ENCODE measurements around the gene PTPRD. TPM values are rescaled to one million over a fixed set of nuclear protein-coding genes. Genes with fewer than 3 reads are reported as not detected.

The PTPRD gene
- total RNA-seq, 3 donors from 2014 or later, result 2.9 to 5.4 (median 3.6) TPM

GRCh38 chr9:8680157-8680556 is 1932.6 kb downstream of the PTPRD start:
- no peak for DNase-seq (ENCODE audit: low spot score in 2 of 2)
- TF ChIP-seq POLR2AphosphoS5 (IDR thresholded peaks at IDR 0.05) (no peak), POLR2A (IDR thresholded peaks at IDR 0.05) (no peak)
- TF ChIP-seq, protein P1, sequence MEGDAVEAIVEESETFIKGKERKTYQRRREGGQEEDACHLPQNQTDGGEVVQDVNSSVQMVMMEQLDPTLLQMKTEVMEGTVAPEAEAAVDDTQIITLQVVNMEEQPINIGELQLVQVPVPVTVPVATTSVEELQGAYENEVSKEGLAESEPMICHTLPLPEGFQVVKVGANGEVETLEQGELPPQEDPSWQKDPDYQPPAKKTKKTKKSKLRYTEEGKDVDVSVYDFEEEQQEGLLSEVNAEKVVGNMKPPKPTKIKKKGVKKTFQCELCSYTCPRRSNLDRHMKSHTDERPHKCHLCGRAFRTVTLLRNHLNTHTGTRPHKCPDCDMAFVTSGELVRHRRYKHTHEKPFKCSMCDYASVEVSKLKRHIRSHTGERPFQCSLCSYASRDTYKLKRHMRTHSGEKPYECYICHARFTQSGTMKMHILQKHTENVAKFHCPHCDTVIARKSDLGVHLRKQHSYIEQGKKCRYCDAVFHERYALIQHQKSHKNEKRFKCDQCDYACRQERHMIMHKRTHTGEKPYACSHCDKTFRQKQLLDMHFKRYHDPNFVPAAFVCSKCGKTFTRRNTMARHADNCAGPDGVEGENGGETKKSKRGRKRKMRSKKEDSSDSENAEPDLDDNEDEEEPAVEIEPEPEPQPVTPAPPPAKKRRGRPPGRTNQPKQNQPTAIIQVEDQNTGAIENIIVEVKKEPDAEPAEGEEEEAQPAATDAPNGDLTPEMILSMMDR (IDR thresholded peaks at IDR 0.05), result no peak
- Histone ChIP-seq H3K36me3 (no peaks in the 10 kb centered on the region), H3K4me1 (no peaks in the 10 kb centered on the region), H3K4me3 (no peak overlapping the region), H3K27ac (no peak overlapping the region), H3K9me3 (no peaks in the 10 kb centered on the region), H3K27me3 (no peaks in the 10 kb centered on the region)
- intact Hi-C loops (cut with DNase I; ENCODE audit: low total_unique reads), result no loop called here

- no peak for TF ChIP-seq POLR2A (IDR thresholded peaks at IDR 0.05)
- TF ChIP-seq, protein P1 (IDR thresholded peaks at IDR 0.05), result no peak
- no peak for TF ChIP-seq POLR2AphosphoS5 (IDR thresholded peaks at IDR 0.05)
- DNase-seq (ENCODE audit: low spot score in 2 of 2), result no peak
- no peaks in the 10 kb centered on the region for H3K4me1 ChIP-seq
- no peaks in the 10 kb centered on the region for H3K36me3 ChIP-seq
- H3K9me3 ChIP-seq, result no peaks in the 10 kb centered on the region
- intact Hi-C loops (cut with DNase I; ENCODE audit: low total_unique reads), result no loop called here
- no peak overlapping the region for H3K27ac ChIP-seq
- no peaks in the 10 kb centered on the region for H3K27me3 ChIP-seq
- no peak overlapping the region for H3K4me3 ChIP-seq
These were observed 1933.4 kb downstream of the PTPRD start for GRCh38 chr9:8679371-8679822.

- intact Hi-C loops (cut with DNase I; ENCODE audit: low total_unique reads), result no loop called here
These were observed 1935.1 kb downstream of the PTPRD start for GRCh38 chr9:8677741-8678140.

GRCh38 chr9:8674536-8674935 is 1938.3 kb downstream of the PTPRD start:
- no peak for TF ChIP-seq POLR2AphosphoS5 (IDR thresholded peaks at IDR 0.05)
- TF ChIP-seq POLR2A (IDR thresholded peaks at IDR 0.05), result no peak
- TF ChIP-seq, protein P1 (IDR thresholded peaks at IDR 0.05), result no peak
- intact Hi-C loops (cut with DNase I; ENCODE audit: low total_unique reads), result no loop called here
- no peaks in the 10 kb centered on the region for H3K36me3 ChIP-seq
- H3K27me3 ChIP-seq, result no peaks in the 10 kb centered on the region
- no peak for DNase-seq (ENCODE audit: low spot score in 2 of 2)
- H3K27ac ChIP-seq, result no peak overlapping the region
- H3K9me3 ChIP-seq, result no peaks in the 10 kb centered on the region
- no peak overlapping the region for H3K4me3 ChIP-seq
- H3K4me1 ChIP-seq, result no peaks in the 10 kb centered on the region

More at GRCh38 chr9:8677741-8678140, 1935.1 kb downstream of the PTPRD start:
- no peaks in the 10 kb centered on the region for H3K27me3 ChIP-seq
- no peak overlapping the region for H3K27ac ChIP-seq
- no peak overlapping the region for H3K4me3 ChIP-seq
- no peak for TF ChIP-seq POLR2AphosphoS5 (IDR thresholded peaks at IDR 0.05)
- TF ChIP-seq POLR2A (IDR thresholded peaks at IDR 0.05), result no peak
- TF ChIP-seq, protein P1 (IDR thresholded peaks at IDR 0.05), result no peak
- no peaks in the 10 kb centered on the region for H3K36me3 ChIP-seq
- H3K4me1 ChIP-seq, result no peaks in the 10 kb centered on the region
- DNase-seq (ENCODE audit: low spot score in 2 of 2), result no peak
- H3K9me3 ChIP-seq, result no peaks in the 10 kb centered on the region

- H3K27me3 ChIP-seq, result no peaks in the 10 kb centered on the region
- H3K4me3 ChIP-seq, result no peak overlapping the region
- no peaks in the 10 kb centered on the region for H3K4me1 ChIP-seq
- no peak for DNase-seq (ENCODE audit: low spot score in 2 of 2)
- no peaks in the 10 kb centered on the region for H3K36me3 ChIP-seq
- intact Hi-C loops (cut with DNase I; ENCODE audit: low total_unique reads), result no loop called here
- H3K27ac ChIP-seq, result no peak overlapping the region
- TF ChIP-seq, protein P1 (IDR thresholded peaks at IDR 0.05), result no peak
- TF ChIP-seq POLR2A (IDR thresholded peaks at IDR 0.05) (no peak), POLR2AphosphoS5 (IDR thresholded peaks at IDR 0.05) (no peak)
- H3K9me3 ChIP-seq, result no peaks in the 10 kb centered on the region
These were observed 1939.0 kb downstream of the PTPRD start for GRCh38 chr9:8673830-8674229.
